ENCODE measurements around the gene DISC1.
"Not testable (repeated sequence)": the region's sequence is repeated elsewhere in the genome, so short reads cannot be mapped to it uniquely, and the experiment has no call there.

Gene DISC1

DNA sequence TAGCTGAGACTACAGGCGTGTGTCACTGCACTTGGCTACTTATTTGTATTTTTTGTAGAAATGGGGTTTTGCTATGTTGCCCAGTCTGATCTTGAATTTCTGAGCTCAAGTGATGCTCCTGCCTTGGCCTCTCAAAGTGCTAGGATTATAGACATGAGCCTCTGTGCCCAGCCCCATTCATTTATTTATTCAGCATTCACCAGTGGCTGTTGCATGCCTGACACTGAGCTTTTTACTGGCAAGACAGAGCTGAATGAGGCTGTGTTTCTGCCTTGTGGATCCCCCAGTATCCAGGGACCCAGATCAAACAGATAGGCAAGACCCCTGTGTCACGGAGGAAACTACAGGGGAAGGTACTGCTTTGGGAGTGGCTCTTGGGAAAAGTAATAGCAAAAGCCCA lies 109.4 kb downstream of the DISC1 start:
- DNase-seq, result no peak

DNA sequence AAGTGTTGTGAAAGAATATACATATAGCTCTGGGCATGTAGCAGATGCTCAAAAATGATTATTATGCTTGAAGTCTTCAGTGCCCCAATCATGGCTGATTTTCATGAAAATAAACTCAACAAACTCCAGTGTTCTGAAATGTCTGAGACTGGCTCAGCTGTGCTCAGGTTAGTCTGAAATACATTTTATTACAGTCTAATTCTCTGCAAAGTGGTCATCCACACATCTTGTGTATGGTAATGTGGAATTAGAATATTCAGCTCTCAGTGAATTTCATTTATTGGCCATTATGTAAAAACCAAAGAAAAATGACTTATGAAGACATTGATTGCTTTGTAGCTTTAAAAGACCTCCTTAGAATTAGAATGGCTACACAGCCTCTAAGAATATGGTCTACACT lies 109.9 kb downstream of the DISC1 start:
- DNase-seq, result no peak

DNA sequence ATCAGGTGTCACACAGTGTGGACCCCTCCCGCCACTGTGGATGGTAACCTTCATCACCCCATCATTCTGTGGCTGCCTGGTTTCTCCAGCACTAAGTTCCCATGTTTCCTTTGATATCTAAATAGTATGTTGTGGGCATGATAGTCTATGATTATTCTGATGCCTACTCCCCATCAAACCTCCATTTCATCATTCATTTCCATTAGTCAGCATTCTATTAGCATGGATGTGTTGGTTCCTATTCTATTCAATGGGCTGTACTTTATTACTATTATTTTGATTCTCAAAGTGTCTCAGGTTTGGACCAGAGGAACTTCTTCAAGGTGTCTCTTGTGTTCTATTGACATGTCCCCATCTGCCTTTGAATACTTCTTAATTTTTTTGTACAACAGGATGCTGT lies 112.0 kb downstream of the DISC1 start:
- no peak for DNase-seq

DNA sequence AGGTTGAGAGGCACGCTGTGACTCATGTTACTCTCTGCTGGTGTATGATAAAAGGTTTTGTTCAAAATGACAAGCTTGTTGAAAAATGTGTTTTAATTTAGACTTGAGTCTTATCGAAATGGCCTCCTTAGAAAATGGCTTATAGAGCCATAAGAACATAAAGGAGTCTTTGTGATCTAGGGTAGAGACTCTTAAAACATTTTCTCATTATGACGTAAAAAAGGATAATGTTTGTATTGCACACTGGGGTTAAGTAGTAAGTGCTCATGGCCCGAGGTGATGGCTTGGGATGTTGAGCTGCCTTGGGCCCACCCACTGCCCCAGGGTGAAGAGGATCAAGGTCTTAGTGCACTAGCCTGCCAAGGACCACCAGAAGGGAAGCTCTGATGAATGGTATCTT lies 117.4 kb downstream of the DISC1 start:
- DNase-seq, result no peak

DNA sequence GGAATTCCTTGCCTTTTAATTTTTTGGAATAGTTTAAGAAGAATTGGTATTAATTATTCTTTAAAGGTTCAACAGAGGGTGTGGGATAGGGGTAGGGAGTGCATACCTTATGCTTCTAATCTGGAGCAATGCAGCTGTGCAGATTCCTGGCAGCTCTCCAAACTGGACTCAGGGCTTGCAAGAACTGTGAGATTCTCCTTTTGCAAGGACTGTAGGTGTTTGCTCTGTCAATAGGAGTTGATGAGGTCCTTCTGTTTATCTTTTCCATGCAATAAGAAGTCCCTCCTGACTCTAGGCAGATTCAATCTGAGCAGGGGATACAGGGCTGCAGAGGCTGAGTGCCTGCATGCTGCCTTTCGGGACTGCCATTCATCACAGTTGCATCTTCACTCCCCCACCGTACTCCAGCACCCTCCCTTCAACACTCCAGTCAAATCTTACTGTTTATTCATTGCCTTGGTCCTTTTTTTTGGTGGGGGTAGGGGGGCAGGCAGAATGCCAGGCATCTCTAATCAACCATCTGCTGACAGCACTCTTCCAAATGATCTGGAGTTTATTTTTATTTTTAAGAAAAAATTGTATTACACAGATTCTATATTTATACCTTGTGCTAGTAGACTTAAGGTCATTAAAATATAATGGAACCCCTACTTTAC lies 122.3 kb downstream of the DISC1 start:
- peak; percentile 19 for DNase-seq

DNA sequence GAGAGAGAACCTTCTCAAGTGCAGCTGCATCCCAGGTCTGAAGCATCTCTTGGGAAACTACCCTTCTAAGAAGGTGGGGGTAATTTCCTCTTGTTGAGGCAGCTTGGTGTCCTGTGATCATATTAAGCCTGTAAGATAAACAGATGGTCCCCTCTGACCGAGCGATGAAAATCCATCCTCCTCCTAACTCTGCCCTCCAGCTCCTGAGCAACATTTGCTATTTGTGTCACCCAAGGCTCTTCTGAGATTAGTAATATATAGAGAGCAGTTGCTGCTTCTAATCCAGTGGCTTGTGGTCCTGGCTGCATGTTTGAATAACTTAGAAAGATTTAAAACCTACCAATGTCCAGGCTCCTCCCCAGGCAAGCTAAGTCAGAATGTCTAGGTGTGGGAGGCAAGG lies 123.7 kb downstream of the DISC1 start:
- DNase-seq, result no peak

DNA sequence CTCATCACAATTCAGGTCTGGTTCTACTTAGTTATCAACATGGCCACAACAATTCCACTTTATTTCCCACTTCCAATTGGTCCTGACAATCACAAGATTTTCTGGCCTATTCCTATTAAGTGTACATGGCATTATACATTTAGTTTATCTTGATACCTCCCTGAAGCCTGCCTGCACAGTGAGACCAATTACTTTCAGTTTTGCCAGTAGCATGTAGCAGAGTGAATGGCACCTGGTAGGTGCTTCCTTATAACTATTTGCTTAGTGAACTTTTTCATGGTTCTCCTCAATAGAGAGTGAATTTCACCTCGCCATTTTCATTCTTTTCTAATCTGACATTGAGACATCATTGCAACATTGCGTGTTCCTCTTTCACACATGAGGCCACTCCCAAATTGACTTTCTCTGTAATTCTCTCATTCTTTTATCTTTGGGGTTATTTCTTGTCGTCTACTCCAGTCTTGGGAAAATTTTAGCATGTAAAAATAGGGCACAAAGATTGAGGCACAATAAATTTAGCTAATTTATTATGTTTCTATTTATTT lies 124.3 kb downstream of the DISC1 start:
- DNase-seq, result no peak

DNA sequence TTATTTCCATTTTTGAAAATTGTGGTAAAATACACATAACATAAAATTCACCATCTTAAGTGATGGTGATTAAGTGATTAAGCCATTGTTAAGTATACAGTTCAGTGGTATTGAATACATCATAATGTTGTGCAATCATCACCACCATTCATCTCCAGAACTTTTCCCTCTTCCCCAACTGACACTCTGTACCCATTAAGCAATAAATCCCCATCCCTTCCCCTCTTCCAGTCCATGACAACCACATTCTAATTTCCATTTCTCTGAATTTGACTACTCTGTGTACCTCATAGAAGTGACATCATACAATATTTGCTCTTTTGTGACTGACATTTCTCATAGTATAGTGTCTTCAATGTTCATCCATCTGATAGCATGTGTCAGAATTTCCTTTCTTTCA lies 124.8 kb downstream of the DISC1 start:
- no peak for DNase-seq

DNA sequence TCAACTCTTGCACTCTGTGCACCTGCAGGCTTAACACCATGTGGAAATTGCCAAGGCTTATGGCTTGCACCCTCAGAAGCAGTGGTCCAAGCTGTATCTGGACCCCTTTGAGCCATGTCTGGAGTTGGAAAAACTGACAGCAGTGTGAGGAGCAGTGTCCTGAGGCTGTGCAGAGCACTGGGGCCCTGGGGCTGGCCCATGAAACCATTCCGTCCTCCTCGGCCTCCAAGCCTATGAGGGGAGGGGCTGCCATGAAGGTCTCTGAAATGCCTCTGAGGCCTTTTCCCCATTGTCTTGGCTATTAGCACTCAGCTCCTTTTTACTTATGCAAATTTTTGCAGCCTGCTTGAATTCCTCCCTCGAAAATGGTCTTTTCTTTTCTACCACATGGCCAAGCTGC lies 126.7 kb downstream of the DISC1 start:
- DNase-seq, result no peak

DNA sequence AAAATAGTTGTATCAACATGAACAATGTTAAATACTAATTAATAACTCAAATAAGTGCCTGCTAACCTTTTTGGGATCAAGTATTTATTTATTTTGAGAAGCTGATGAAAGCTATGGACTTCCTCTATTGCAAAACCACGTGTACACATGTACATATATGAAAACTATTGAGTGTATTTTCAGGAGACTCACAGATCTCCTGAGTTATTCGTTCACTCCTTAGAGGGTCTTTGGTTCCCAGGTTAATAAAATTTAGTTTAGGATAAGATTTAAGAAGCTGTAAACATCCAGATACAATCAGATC lies 130.5 kb downstream of the DISC1 start:
- no peak for DNase-seq

DNA sequence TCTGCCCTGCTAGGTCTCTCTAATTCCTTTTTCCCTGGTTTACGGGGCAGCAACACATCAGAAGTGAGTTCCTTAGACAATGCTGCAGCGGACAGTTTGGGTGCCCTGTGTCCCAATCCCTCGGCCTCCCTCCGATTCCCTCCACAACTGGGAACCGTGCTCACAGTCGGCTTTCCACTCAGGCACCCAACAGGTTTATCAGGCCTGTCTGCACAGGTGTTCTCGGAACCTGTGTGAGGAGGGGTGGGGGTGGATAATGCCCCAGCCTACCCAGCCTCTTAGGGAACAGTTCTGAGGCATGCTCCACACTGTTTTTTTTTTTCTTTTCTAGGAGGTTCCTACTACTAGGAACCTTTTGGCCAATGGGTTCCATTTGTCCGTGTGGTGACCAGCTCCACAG lies 131.2 kb downstream of the DISC1 start:
- DNase-seq, result no peak

DNA sequence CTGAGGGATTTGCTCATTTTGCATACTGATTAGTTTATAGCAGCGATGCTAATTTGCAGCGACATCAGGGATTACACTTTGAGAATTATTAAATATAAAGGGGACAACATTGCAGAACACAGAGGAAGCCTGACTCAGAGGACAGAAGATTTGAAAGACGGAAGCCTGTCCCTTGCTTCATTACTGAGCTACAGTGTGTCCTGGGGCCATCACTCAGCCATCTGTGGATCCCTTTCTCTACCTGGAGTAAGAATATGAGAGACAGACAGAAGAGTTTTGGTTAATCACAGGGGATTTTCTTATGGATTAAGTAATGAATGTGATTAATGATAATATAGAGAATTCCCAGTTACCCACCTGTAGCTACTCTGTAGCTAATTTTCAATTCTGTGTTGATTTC lies 134.7 kb downstream of the DISC1 start:
- no peak for DNase-seq

DNA sequence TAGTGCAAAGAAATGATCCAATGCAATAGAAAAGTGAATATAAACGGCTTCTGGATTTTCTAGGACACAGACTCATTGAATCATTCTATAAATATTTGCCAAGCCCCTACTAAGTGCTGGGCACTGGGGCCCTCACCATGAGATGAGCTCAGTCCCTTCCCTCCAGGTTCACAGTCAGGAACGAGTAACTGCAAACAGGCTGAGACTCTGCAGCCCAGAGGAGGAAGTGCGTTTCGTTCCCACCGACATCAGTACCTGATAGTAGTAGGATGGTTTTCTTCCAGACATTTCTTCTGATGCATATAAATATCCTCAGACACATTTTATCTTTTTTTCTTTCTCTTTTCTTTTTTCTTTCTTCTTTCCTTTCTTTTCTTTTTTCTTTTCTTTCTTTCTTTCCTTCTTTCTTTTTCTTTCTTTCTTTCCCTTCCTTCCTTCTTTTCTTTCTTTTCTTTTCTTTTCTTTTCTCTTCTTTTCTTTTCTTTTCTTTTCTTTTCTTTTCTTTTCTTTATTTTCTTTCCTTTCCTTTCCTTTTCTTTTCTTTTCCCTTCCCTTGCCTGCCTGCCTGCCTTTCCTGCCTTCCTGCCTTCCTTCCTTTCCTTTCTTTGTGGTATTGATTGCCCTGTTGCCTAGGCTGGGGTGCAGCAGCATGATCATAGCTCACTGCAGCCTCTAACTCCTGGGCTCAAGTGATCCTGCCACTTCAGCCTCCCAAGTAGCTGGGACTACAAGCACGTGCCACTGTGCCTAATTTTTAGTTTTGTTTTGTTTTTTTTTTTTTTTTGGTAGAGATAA lies 135.4 kb downstream of the DISC1 start:
- DNase-seq, result no peak

DNA sequence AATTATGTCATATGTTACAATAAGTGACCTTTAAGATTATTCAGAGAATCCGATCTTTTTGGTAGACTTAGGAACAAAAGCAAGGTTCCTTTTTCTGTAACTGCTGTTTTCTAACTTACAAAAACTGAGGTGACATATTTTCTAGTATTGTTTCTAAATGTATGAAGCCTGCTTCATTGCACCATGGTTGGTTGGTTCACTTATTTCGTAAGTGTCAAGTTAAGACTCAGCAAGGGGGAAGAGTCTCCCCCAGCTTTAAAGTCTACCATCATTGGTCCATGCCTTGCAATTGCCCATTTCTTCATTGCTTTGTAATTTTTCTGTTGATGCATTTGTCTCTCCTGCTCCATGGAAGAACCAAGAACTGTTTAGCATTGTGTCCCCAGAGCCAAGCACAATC lies 136.9 kb downstream of the DISC1 start:
- no peak for DNase-seq

DNA sequence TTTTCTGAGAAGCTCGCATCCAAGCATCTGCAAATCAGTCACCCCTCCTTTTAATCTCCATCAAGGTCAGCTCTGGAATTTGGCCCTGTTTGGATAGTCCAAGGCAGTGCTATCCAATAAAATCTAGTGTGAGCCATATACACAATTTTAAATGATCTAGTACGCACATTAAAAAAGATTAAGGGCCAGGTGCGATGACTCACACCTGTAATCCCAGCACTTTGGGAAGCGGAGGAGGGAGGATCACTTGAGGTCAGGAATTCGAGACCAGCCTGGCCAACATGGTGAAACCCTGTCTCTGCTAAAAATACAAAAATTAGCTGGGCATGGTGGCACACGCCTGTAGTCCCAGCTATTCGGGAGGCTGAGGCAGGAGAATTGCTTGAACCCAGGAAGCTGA lies 139.2 kb downstream of the DISC1 start:
- not testable (repeated sequence) for DNase-seq

DNA sequence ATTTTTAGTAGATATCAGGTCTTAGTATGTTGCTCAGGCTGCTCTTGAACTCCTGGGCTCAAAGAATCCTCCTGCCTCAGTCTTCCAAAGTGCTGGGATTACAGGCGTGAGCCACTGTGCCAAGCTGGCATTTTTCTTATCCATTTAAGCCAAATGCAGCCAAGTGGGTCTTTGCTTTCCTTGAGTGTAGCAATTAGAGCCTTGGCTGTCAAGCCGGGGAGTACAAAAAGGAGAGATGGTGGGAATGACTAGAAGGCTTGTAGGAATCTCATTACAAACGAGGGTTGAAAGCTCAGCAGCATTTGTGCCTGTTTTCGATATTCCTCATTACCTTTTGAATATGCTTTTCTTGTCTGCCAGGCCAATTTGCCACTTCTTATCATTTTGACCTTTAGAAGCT lies 140.9 kb downstream of the DISC1 start:
- DNase-seq, result no peak

DNA sequence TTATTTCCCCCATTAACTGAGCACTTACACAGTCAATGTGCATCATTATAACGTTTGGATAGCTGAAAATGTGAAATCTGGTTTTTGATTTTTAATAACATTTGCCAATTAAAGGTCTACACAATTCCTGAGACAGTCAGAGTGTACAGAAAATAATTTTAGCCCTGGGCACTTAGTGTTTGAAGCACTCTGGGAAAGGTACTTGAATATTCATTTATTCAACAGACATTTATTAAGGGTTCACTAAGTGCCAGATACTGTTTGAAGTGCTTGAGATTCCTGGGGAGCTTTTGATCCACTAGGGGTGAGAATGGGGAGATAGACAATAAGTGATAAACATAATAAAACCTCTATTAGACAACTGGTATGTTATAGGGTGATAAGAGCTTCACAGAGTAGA lies 141.8 kb downstream of the DISC1 start:
- DNase-seq, result no peak

DNA sequence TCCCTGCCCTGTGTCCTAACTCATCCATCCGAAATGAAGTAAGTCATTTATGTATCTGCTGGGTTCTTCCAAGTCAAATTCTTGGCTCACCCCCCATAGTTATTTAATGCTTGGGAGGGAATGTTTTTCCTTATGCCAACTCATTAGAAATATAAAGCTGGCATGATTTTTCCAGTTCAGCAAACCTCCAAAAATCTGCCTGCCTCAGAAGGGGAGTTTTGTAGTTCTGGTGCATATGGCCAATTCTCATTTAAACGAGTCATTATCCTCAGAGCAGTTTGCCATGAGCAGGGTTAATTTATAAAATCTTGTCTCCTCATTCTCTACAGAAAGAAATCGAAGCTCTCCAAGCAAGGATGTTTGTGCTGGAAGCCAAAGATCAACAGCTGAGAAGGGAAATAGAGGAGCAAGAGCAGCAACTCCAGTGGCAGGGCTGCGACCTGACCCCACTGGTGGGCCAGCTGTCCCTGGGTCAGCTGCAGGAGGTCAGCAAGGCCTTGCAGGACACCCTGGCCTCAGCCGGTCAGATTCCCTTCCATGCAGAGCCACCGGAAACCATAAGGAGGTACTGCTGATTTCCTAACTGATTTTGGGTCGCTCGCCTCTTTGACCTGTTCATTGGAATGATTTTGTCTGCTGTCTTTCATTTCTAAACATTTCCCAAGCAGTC lies 144.1 kb downstream of the DISC1 start:
- no peak for DNase-seq

DNA sequence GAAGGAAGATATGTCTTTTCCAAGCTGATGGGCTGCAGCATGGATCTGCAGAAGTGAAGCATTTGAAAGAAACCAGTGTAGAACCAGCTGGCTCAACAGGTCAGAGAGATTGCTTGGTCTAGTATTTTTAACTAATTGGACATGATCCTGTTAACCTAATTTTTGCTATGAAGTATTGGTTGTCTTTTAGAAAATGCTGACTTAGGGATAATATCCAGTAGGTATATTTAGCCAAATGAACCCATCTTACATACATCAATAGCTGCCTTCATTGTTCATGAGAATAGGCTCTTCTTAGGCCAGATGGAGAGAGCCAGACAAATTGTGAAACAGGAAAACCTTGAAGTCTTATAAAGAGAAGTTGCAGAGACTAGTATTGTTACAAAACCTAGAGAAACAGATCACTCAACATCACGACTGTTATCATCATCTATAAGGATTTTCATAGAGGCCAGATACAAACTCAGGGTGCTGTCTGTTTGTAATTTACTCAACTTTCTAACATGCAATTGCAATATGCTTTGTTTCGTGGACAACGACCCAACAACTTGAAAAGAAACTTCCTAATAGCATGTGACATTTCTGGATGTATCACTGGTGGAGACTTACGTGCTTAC lies 148.2 kb downstream of the DISC1 start:
- no peak for DNase-seq

DNA sequence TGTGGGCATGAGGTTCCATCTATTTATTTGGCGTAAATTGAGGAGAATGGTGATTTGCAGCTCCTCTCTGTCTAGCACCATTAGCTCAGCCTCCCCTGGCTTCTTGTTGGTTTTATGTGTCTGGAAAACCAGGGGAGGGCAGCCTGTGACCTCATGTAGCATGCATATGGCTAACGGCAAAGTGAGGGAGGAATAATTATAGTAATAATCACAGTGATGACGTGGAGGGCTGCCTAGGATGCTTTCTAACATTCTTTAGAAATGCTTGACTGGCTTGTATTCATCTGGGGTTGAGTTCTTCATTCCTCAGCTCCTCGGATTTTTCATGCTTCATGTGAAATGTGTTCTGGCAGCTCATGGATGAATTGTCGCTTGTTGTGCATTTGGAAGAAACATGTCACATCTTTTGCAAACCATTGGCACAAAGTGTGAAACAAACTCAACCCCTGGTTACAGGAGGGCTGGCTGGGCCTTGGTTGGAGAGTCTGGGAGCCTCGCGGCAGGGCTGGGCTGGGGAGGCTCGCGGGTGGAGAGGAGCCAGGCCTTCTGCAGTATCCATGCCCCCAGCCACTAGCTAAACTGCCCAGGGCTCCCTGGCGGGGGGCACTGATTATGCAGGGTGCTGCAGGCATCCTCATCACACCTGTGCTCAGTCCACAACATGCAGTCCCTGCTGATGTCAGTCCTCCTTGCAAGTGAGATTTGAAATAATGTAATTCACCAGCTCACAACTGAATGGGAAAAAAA lies 149.6 kb downstream of the DISC1 start:
- DNase-seq, result no peak

DNA sequence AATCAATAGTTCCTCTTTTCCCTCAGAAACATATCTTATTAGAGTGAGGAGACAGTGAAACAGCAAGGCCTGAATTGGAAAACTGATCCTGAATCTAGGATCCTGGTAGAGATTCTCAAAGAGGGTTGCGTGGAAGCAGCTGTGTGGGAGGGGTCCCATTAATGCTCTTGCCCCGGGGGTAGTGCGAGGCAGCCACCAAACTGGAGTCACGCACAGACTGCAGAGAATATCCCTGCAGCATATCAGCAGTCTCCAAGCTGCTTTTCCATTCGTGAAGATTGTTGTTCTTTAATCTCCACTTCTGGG lies 150.1 kb downstream of the DISC1 start:
- no peak for DNase-seq

DNA sequence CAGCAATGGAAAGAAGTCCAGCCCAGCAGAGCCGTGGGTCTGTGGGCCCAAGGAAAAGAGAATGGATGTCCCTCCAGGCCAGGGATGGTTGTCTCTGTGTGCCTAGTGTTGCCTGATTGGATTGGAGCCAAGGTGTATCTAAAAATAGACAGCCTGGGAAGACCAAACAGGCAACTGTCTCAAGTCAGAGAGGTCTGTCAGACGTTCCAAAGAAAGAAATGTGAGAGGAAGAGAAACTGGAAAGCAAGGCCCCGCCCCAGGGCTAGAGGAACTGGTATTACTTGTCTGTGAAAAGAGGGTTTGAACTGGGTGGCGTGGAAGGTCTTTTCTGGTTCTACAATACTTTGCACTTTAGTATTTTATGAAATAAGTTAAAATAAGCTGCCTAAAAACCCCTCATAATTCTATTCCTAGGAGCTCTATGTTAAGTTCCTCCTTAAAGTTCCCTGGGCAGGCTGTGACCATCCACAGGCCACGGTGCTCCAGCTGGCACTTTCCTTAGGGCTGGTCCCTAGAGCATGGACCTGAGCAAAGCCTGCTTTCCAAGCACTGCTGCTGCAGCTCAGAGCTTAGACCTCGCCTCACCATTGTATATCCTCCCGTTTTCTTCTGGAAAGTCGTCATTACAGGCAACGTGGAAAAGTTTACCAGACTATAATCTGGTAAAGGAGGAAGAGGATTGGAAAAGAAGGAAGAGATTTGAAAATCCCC lies 151.6 kb downstream of the DISC1 start:
- DNase-seq, result no peak

DNA sequence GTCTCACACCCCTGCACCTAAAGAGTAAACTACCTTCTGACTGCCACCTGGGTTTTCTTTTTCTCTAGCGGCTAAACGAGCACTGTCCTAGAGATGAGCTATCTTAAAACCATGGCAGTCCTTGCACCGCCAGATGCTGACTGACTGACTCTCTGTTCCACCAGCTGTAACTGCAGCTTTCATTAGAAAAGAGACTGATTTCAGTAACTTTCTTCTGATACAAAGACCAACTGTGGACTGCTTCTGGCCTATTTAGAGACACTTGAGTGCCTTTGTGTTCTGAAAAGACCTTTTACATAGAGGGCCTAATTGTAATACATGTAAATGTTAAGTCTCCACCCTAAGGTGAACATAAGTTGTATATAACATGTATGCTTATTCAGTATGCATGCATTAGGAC lies 152.5 kb downstream of the DISC1 start:
- no peak for DNase-seq

Measured in NCI-H1694 (cell line).